ENCODE results near the gene NELL1.

GRCh38 chr11:21257461-21257860, 588.1 kb downstream of the NELL1 start:
- TF ChIP-seq, protein P1, sequence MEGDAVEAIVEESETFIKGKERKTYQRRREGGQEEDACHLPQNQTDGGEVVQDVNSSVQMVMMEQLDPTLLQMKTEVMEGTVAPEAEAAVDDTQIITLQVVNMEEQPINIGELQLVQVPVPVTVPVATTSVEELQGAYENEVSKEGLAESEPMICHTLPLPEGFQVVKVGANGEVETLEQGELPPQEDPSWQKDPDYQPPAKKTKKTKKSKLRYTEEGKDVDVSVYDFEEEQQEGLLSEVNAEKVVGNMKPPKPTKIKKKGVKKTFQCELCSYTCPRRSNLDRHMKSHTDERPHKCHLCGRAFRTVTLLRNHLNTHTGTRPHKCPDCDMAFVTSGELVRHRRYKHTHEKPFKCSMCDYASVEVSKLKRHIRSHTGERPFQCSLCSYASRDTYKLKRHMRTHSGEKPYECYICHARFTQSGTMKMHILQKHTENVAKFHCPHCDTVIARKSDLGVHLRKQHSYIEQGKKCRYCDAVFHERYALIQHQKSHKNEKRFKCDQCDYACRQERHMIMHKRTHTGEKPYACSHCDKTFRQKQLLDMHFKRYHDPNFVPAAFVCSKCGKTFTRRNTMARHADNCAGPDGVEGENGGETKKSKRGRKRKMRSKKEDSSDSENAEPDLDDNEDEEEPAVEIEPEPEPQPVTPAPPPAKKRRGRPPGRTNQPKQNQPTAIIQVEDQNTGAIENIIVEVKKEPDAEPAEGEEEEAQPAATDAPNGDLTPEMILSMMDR (IDR thresholded peaks at IDR 0.05), result no peak
- no peak for TF ChIP-seq POLR2A (IDR thresholded peaks at IDR 0.05)

Measured in transverse colon (tissue), 3 donors.